ENCODE results near the gene PRR15.

DNA sequence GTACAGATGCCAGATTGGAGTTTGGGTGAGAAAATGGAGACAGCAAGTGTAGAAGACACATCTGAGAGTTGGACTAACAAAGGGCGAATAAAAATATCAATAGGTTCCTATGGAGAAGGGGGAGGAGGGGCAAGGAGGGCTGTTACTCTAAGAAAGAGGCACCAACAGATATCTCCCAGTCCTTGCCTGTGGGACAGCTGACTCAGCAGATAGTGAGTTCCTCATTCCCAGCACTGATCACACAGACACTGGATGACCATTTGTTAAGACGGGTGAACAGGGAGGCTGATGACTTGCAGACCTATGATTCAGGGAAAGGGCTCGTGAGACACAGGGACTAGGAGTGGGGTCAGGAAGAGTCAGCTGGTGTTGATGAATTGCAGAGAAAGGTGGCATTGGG lies 5.7 kb upstream of the PRR15 start:
- TF ChIP-seq CTCF (IDR thresholded peaks at IDR 0.05) (no peak), POLR2A (IDR thresholded peaks at IDR 0.05) (no peak)
